H4 (cell line): ENCODE results near the gene ST8SIA1. TPM values are rescaled to one million over a fixed set of nuclear protein-coding genes. Genes with fewer than 3 reads are reported as not detected.
A peak's percentile ranks its signal among the peaks of the same experiment; 100 is the strongest.
"Not testable (repeated sequence)": the region's sequence is repeated elsewhere in the genome, so short reads cannot be mapped to it uniquely, and the experiment has no call there.

Source experiments
- DNase-seq: peaks from one replicate; pipeline ENCODE4 v3.0.0-alpha.2; 2015; ENCODE audit warnings: low spot score
- total RNA-seq: library from RNA; depleted of rRNA; stranded (reverse); fragments of >200 nt; shearing (Covaris generic); gene quantifications from 2 replicates; pipeline ENCODE4 v1.2.3, GENCODE V29; 2014; rRNA removed

ST8SIA1 gene, protein sequence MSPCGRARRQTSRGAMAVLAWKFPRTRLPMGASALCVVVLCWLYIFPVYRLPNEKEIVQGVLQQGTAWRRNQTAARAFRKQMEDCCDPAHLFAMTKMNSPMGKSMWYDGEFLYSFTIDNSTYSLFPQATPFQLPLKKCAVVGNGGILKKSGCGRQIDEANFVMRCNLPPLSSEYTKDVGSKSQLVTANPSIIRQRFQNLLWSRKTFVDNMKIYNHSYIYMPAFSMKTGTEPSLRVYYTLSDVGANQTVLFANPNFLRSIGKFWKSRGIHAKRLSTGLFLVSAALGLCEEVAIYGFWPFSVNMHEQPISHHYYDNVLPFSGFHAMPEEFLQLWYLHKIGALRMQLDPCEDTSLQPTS
- 8.9 TPM in 2 replicates for total RNA-seq

DNA sequence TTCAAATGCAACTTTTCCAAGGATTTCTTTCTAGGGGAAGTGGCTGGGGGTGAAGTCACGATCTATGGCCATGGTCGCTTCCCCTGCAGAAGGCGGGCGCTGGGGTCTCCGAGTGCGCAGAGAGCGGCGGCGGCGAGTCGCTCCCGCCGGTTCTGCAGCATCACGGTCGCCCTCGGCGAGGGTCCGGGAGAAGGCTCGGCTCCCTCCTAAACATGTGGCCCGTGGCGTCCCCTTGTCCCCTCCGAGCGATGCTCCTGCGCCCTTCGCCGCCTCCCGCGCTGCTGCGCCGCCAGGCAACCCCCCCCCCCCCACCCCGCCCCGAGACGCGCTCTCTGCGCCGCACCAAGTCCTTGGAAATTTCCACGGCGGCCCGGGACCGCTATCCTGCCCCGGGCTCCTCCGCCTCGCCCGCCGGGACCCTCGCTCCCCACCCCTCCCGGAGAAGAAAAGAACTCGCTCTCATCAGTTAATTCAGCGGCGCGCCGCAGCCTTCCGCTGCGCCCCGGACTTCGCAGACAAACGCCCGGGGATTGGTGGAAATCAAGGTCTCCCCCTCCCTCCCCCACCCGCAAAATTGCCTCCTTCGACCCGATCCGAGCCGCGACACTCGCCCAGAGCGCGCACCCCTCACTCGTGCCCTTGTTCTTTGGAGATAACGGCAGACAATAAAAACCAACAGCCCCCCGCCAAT, at the start of gene ST8SIA1:
Gene ST8SIA1 (minus strand): TSS at position 298 of the 691 bp plus-strand sequence. CDS start 475 bp downstream, outside the sequence.
- no peak for DNase-seq

DNA sequence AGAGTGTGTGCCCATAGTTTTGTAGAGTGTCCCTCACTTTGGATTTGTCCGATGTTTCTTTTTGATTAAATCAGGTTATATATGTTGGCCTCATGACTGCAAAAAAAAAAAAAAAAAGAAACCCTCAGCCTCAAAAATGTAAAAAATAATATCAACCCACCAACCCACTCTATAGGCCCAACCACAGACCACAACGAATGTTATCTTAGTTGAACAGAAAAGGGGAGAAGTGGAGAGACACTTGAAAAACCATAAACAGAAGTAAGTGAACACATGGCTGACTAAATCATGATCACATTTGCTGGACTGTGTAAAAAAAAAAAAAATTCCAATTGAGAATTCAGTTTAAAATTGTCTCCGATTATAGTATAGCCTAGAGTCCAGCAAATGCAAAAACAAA, 45.5 kb upstream of the ST8SIA1 start:
- no peak for DNase-seq

DNA sequence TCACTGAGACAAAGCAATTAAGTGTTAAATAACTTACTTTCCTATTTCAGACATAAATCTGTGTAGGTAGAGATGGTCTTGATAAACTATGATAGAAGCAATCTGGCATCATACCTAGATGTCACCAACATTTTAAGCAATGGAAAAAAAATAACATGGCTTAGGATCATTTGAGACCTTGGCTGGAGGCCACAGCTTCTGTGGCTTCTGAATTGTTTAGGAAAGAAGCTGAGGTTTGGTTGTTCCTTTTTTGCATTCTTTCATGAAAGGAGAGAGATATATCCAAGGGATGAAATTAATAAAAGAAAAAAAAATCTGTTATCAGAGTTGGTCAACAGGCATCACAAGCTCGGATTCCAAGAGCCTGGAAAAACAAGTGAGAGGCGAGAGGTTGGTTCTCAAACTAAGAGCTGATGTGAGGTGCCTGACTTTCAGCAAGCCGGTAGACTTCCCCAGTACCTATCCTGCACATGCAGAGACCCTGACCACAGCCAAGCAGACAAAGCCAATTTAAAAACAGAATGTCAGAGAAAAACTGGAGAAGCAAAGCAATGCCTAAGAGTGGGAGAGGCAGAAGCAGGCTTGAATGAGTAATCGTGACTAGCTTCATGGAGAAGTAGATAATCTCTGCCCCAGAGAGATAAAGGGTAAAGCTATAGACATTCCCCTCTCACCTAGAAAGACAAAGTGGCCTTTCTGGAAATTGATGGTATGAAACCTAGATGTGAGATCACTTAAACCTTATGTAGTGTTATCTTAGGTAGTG, 43.4 kb upstream of the ST8SIA1 start:
- peak; percentile 64 for DNase-seq

DNA sequence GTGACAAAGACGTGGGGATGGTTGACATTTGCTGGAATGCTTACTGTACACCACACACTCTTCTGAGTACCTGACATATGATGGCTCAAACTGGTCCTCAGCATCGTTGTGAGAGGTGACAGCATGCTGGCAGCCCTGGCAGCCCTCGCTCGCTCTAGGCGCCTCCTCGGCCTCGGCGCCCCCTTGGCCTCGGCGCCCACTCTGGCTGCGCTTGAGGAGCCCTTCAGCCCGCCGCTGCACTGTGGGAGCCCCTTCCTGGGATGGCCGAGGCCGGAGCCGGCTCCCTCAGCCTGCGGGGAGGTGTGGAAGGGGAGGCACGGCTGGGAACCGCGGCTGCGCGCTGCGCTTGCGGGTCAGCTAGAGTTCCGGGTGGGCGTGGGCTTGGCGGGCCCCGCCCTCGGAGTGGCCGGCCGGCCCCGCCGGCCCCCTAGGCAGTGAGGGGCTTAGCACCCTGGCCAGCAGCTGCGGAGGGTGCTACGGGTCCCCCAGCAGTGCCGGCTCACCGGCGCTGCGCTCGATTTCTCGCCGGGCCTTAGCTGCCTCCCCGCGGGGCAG, 42.2 kb upstream of the ST8SIA1 start:
- not testable (repeated sequence) for DNase-seq

DNA sequence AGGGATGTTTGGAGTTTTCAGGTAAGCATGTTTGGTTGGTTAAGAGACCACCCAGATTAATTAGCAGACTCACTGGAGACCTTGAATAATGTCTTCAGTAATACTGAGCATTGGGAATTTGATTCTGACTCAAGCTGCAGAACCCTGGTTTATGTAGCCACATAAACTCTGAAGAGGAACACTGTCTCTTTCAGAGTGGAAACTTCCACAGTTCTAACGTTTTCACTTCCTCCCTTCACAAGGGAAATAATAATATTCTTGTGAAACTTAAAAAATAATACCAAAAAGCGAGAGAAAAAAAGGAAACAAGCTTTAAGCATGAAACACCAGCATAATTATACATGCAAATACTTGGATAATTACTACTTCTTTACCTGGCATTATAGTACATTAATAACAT, 40.0 kb upstream of the ST8SIA1 start:
- DNase-seq = no peak

DNA sequence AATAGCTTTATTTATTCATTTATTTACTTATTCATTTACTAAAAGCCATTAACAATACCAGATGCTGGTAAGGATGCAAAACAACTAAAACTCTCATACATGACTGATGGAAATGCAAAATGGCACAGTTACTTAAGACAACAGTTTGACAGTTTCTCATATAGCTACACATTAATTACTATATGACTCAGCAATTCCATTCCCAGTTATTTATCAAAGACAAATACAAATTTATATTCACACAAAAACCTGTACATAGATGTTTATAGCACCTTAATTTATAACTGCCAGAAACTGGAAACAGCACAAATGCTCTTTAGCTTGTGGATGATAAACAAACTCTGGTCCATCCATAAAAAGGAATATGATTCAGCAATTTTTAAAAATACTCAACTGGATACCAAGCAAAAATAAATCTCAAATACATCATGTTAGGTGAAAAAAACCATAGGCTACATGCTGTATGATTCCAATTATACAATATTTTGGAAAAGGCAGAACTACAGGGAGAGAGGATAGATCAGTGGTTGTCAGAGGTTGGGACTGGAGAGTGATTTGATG, 37.9 kb upstream of the ST8SIA1 start:
- no peak for DNase-seq

DNA sequence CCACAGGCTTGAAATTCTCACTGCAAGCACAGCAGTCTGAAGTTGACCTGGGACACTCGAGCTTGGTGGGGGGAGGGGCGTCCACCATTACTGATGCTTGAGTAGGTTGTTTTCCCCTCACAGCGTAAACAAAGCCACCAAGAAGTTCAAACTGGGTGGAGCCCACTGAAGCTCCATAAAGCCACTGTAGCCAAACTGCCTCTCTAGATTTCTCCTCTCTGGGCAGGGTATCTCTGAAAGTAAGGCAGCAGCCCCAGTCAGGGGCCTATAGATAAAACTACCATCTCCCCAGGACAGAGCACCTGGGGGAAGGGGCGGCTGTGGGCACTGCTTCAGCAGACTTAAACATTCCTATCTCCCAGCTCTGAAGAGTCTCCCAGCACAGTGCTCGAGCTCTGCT, 31.7 kb upstream of the ST8SIA1 start:
- no peak for DNase-seq

DNA sequence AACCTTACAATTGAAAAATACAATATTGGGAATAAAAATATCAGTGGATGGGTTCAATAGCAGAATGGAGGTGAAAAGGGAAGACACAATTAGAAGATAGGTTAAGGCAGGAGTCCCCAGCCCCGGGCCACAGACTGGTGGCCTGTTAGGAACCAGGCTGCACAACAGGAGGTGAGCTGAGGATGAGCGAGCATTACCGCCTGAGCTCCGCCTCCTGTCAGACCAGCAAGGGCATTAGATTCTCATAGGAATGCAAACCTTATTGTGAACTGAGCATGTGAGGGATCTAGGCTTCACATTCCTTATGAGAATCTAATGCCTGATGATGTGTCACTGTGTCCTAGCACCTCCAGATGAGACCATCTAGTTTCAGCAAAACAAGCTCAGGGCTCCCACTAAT, 27.3 kb upstream of the ST8SIA1 start:
- DNase-seq = no peak

DNA sequence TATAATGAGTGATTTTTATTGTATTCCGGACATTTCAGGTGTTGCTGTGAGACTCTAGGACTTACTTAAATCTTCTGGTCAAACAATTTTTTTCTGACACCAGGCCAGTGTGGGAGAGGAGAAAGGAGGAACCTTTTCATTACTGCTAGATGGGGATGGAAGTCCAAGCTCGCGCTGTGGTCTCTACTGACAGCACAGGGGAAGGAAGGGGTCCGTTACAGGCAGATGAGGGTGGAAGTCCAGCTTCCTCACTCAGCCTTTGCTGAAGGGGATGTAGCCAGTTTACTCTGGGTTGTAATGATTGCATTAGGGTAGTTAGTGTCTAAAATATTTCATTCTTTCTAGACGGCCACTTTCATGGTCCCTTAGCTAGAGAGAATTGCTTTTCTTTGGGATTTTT, 26.3 kb upstream of the ST8SIA1 start:
- DNase-seq = no peak

DNA sequence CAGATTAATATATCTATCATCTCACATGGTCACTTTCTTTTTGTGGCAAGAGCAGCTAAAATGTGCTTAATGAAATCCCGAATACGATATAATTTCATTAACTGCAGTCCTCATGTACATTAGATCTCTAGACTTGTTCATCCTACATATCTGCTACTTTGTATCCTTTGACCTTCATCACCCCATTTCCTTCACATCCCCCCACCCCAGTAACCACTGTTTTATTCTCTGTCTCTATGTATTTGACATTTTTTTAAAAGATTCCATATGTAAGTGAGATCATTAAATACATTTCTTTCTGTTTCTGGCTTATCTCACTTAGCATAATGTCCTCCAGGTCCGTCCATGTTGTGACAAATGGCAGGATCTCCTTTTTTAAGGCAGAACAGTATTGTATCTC, 23.0 kb upstream of the ST8SIA1 start:
- DNase-seq = no peak

DNA sequence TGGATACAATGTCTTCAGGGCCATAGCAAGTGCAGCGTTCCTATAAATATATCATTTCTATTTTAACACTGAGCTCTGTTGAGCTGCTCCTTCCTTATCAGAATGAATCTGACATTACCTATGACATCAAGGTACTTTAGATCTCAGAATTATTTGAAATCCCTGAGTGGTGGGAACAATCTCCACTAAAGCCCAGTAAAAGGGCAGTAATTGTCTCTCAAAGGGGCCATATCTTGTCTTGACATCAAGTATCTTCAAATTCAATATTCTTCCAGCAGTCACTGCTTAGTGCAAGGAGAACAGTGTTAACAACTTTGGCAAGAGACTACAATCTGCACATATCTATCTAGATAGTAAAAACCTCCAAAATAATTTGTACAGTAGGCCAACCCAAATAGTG, 21.7 kb upstream of the ST8SIA1 start:
- no peak for DNase-seq

DNA sequence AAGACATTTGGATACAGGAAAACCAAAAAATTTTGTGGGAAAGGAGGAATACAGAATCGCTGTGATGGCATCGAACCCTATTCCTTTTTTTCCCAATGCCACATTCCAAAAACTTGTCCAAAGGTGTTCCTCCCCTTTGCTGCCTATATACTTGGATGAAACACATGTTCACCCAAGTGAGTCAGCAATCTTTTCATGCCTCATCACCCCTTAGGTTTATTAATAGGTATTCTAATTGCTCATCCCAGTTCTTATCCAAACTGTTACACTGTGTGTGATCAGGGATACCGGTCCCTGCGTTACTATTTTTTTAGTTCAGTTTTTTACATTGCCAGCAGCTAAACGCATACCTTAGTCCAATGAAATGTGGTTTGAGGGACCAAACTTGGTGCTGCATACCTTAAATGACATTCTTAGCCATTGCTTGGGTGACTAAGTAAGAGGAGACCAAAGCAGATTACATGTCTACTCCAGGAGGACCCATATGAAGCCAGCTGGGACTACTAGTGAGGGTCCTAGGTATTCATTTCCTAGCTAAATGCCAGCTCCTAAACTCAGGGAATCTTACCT, 20.6 kb upstream of the ST8SIA1 start:
- no peak for DNase-seq

DNA sequence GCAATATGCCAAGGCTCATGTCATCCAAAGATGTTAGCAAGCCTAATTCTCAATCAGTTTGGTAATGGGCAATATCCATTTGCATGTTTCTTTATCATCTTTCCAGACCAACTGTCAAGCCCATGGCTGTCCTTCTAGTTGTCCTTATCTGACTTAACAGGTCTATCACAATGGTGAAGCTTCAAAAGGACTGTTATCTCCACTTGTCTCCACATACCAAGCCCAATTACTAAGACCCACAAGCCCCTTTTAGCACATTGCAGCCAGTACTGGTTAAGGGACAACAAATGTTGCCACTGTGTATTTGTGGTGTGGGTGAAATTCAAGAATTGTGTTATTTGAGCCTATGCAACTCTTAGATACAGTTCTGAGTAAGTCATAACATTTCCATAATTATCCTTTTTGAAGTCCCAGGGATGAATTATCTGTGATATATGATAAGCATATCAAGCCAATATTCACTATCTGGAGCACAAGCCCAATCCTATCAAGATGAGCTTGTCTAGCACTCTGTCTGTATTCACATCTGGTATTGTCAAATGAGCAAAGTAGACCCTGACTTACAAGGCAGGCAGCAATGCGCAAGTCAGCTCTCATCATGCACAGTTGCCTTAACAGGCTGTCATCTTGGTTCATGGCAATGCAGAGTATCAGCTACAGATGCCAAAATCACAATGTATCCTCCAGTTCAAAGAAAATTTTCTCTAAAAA, 19.3 kb upstream of the ST8SIA1 start:
- DNase-seq = no peak

DNA sequence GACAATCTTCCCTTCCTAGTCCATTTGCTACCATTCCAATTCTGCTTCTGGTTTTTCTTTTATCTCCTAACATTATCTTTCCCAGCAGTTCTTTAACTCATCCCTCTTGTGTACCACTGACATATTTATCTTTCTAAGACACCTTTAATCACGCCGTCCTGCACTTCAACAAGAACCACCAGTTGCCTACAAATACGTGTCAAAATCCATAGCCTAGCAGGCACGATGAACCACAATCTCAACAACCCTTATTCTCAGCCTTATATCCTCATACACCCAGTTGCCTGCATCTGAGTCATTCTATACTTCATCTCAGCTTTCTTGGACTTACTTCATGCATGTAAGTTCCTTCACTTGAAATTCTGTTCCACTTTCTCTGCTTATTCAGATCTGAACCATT, 16.4 kb upstream of the ST8SIA1 start:
- no peak for DNase-seq

DNA sequence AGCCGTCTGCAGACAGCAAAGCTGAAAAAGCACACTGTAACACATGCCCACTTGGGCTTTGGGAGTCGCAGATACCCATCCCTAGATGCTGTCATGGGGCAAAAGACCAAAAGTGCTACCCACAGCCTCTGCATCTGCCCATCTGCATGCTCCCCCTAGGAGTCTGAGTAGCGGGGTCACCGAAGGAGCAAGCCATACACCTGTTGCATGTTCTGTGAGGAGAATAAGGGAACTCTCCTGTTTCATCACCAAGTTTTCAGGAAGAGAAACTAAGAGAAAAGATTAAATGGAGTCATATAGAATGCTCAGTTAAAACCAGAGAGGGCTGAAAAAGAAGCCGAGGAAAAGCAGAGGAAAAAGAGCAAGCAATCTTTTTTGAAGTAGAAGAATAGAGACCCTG, 13.7 kb upstream of the ST8SIA1 start:
- no peak for DNase-seq

DNA sequence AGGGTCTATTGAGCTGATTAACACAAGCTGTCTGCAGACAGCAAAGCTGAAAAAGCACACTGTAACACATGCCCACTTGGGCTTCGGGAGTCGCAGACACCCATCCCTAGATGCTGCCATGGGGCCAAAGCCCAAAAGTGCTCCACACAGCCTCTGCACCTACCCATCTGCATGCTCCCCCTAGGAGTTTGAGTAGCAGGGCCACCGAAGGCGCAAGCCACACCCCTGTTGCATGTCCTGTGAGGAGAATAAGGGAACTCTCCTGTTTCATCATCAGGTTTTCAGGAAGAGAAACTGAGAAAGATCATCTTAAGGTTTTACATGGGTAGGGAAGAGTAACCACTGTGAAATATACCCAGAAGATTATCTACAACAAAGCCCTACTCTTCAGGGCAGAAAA, 5.6 kb upstream of the ST8SIA1 start:
- DNase-seq = no peak

DNA sequence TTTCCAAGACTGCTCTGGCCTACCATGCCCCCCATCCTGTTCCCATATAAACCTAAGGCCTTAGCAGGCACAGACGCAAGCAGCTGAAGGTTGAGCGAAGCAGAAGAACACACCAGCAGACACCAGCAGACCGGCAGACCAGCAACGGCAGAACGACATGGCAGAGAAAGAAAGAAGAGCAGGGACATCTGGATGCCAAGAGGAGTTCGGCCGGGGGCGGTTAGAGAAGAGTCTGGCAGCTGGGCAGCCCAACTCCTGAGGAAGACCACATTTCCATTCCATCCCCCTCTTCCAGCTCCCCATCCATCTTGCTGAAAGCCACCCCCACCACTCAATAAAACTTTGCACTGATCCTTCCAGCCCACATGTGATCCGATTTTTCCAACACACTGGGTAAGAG, 5.2 kb upstream of the ST8SIA1 start:
- DNase-seq = no peak

DNA sequence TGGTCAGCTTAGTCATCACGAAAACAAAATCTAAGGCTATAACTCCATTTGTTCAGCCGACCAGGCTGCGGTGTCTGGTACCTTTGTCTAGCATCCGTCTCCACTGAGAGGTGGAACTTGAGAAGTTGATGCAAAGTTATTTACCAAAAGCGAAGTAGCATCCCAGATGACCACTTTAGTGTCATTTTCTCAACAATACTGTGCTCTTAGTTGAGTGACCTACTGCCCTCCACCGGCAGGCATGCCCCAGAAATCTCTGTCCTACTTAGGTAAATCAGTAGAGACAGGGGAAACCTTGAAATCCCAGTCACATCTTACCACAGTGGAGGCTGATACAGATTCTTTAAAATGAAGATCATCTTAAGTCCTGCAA, 1.3 kb upstream of the ST8SIA1 start:
- DNase-seq = no peak

DNA sequence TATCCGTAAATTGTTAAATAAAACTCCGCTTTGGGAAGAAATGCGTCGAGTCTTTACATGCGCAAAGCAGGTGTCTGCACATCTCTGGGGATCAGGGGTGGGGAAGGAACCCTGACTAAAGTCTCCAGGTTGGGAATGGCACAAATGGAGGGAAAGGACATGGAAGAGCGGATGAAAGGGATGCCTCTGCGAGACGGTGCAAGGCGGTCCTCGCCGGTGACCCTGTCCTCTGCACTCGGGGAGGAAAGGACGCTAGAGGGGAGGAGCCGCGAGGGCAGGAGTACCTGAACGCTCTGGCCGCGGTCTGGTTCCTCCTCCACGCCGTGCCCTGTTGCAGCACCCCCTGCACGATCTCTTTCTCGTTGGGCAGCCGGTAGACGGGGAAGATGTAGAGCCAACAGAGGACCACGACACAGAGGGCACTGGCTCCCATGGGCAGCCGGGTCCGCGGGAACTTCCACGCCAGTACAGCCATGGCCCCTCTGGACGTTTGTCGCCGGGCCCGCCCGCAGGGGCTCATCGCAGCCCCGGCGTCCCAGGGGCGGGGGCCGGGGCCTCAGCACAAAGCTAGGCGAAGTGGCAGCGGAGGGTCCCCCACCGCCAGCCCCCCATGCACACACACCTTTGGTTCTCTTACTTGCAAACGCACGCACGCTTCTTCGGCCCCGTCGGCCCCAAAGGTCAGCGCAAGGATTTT, 646 bp downstream of the ST8SIA1 start:
- no peak for DNase-seq

DNA sequence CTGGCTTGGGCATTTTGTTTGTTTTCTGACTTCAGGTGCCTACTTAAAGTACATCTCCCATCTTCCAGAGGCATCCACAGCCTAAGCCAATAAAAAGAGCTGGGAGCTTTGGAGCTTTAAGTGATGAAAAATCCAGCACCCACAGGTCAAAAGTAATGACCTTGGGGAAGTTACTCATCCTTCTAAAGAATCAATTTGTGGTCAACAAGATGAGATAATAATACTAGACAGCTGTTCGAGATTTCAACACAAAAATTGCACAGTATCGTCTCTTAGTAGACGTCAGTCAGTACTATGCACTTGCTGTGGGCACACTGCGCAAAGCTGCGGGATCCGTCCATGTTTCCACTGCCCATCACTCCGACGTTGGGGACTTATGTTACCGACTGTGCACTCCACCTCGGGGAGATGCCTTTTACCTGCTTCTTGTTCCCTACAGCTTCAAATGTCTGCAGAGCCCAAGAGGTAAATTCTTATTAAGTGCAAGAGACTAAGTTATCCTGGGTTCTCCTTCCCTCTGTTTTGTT, 1.3 kb downstream of the ST8SIA1 start:
- DNase-seq = no peak
